HepG2 (cell line): ENCODE data around the gene SRR. TPM values are rescaled to one million over a fixed set of nuclear protein-coding genes. Genes with fewer than 3 reads are reported as not detected.

Source experiments
- ATAC-seq: fragments of 200-7000 bp; cut with Tn5 transposase; 3 replicates; pipeline ENCODE4 v1.9.1; 2020; ENCODE audit warnings: mild to moderate bottlenecking, moderate library complexity
- BruUV-seq: library from RNA; stranded (reverse); fragments of 400-500 nt; replicated peaks from 2 replicates; lab custom pipeline; 2021; lab: Mats Ljungman, UMichigan
- CTCF ChIA-PET: fragments of 300-600 bp; formaldehyde crosslinking; extraction: SDS; loops from one replicate; lab custom pipeline; 2021; ENCODE audit warnings: low total read pairs, inconsistent platforms, low intra/inter-chr PET ratio; lab: Yijun Ruan, JAX
- POLR2A ChIA-PET: fragments of 350-600 bp; sonication (Branson Sonifier 250); formaldehyde crosslinking; loops from one replicate; lab custom pipeline; 2020; ENCODE audit warnings: antibody characterized with exemption, inconsistent platforms; lab: Yijun Ruan, JAX
- DNase-seq: peaks from one replicate; pipeline ENCODE4 v3.0.0-alpha.2; 2015; ENCODE audit warnings: low spot score
- FAIRE-seq: peaks from 3 replicates; lab custom pipeline; 2011; peaks lifted over from hg19 to GRCh38; lab: Jason Lieb, UNC
- H2AFZ ChIP-seq: one replicate; pipeline ENCODE4 v1.6.1; 2011; ENCODE audit warnings: low read length, inconsistent platforms
- H3K27ac ChIP-seq: fragments of 300-600 bp; 3 replicates; pipeline ENCODE4 v1.8.0; 2011; ENCODE audit warnings: mixed run types, mild to moderate bottlenecking, mixed read lengths, low read length, inconsistent platforms; ENCODE audit not compliant: insufficient read depth; ENCODE audit errors: extremely low read length
- H3K27me3 ChIP-seq, 2 experiments: fragments of 200-600 bp in 1 of 2; 2 replicates in 1 of 2; 3 replicates in 1 of 2; pipeline versions ENCODE4 v1.6.0 to v1.8.0; 2011; ENCODE audit warnings: low read length in 2 of 2, mild to moderate bottlenecking in 2 of 2, moderate library complexity in 2 of 2, inconsistent platforms in 1 of 2; ENCODE audit not compliant: insufficient read depth in 2 of 2, control insufficient read depth in 1 of 2
- H3K36me3 ChIP-seq, 2 experiments: fragments of 200-600 bp in 1 of 2; replicated peaks in 1 of 2; 2 replicates in 1 of 2; 3 replicates in 1 of 2; pipeline versions ENCODE4 v1.5.1 to v1.8.0; 2011; ENCODE audit warnings: low read length in 2 of 2, inconsistent platforms in 1 of 2; ENCODE audit not compliant: insufficient read depth in 2 of 2, control insufficient read depth in 1 of 2
- H3K4me1 ChIP-seq: 2 replicates; pipeline ENCODE4 v1.5.1; 2012; ENCODE audit warnings: low read length, inconsistent platforms; ENCODE audit not compliant: insufficient read depth
- H3K4me2 ChIP-seq: 2 replicates; pipeline ENCODE4 v1.6.0; 2011; ENCODE audit warnings: low read depth, low read length, inconsistent platforms
- H3K4me3 ChIP-seq, 3 experiments: fragments of 200-600 bp in 1 of 3; sonication (generic), shearing (Covaris generic) in 1 of 3; replicated peaks in 1 of 3; 2 replicates each; pipeline ENCODE4 v1.5.1; 2011 to 2016; ENCODE audit warnings: low read length in 3 of 3, inconsistent platforms in 2 of 3, low read depth in 2 of 3, mild to moderate bottlenecking in 2 of 3, control low read depth in 1 of 3, mixed read lengths in 1 of 3; ENCODE audit not compliant: insufficient read depth in 1 of 3
- H3K79me2 ChIP-seq: one replicate; pipeline ENCODE4 v1.6.1; 2011; ENCODE audit warnings: low read length, inconsistent platforms; ENCODE audit not compliant: insufficient read depth
- H3K9ac ChIP-seq: 2 replicates; pipeline ENCODE4 v1.6.0; 2011; ENCODE audit warnings: mild to moderate bottlenecking, low read depth, low read length, inconsistent platforms; ENCODE audit not compliant: insufficient read depth
- H3K9me3 ChIP-seq: 2 replicates; pipeline ENCODE4 v1.5.1; 2012; ENCODE audit warnings: mild to moderate bottlenecking, low read length
- H4K20me1 ChIP-seq: 2 replicates; pipeline ENCODE4 v1.6.0; 2011; ENCODE audit warnings: inconsistent platforms, mild to moderate bottlenecking, low read length, moderate library complexity; ENCODE audit not compliant: insufficient read depth
- AGO1 ChIP-seq: fragments of 200-400 bp; formaldehyde crosslinking; IDR thresholded peaks from 2 replicates; pipeline ENCODE4 v1.6.1; 2017; ENCODE audit warnings: mild to moderate bottlenecking, low read depth, low read length, moderate library complexity; ENCODE audit not compliant: poor library complexity, severe bottlenecking
- FOXP1 ChIP-seq, 2 experiments: fragments of 450-650 bp in 1 of 2; IDR thresholded peaks; 2 replicates each; pipeline ENCODE4 v1.6.1; 2017 to 2018; ENCODE audit warnings: antibody characterized with exemption in 1 of 2
- HOXA3 ChIP-seq: sonication (generic); formaldehyde crosslinking; IDR thresholded peaks from 2 replicates; pipeline ENCODE4 v1.5.0; 2020; ENCODE audit warnings: missing genetic modification reagents
- JUNB ChIP-seq: sonication (generic); formaldehyde crosslinking; IDR thresholded peaks from 2 replicates; pipeline ENCODE4 v1.8.0; 2022; ENCODE audit warnings: missing genetic modification reagents, mild to moderate bottlenecking, borderline replicate concordance
- NFATC3 ChIP-seq: sonication (generic); formaldehyde crosslinking; IDR thresholded peaks from 2 replicates; pipeline ENCODE4 v1.5.1; 2020; ENCODE audit warnings: mild to moderate bottlenecking, missing genetic modification reagents
- NR2F1 ChIP-seq, 2 experiments: fragments of 450-650 bp in 1 of 2; formaldehyde crosslinking in 1 of 2; IDR thresholded peaks; 2 replicates each; pipeline versions ENCODE4 v1.5.0 to v1.6.1; 2016 to 2020; ENCODE audit warnings: mild to moderate bottlenecking in 1 of 2, missing compliant biosample characterization in 1 of 2, missing genetic modification reagents in 1 of 2, moderate library complexity in 1 of 2
- PHF21A ChIP-seq: sonication (generic); formaldehyde crosslinking; IDR thresholded peaks from 2 replicates; pipeline ENCODE4 v1.5.0; 2020; ENCODE audit warnings: mild to moderate bottlenecking, missing genetic modification reagents
- REXO4 ChIP-seq: sonication (generic); formaldehyde crosslinking; IDR thresholded peaks from 2 replicates; pipeline ENCODE4 v1.8.0; 2022; ENCODE audit warnings: missing genetic modification reagents, mild to moderate bottlenecking, borderline replicate concordance
- SP140L ChIP-seq: sonication (generic); formaldehyde crosslinking; IDR thresholded peaks from 2 replicates; pipeline ENCODE4 v1.4.0; 2020; ENCODE audit warnings: missing genetic modification reagents, borderline replicate concordance
- TCF12 ChIP-seq, 2 experiments: fragments of 450-650 bp in 1 of 2; sonication (generic) in 1 of 2; formaldehyde crosslinking in 1 of 2; IDR thresholded peaks; 2 replicates each; pipeline versions ENCODE4 v1.6.1 to v1.8.0; 2017 to 2022; ENCODE audit warnings: antibody characterized with exemption in 1 of 2, mild to moderate bottlenecking in 1 of 2, missing genetic modification reagents in 1 of 2, moderate library complexity in 1 of 2
- ZBTB20 ChIP-seq: sonication (generic); formaldehyde crosslinking; IDR thresholded peaks from 2 replicates; pipeline ENCODE4 v1.8.1; 2023; ENCODE audit warnings: missing genetic modification reagents, low read depth, mild to moderate bottlenecking, borderline replicate concordance
- ZNF441 ChIP-seq: sonication (generic); formaldehyde crosslinking; IDR thresholded peaks from 2 replicates; pipeline ENCODE4 v1.7.0; 2021; ENCODE audit warnings: missing genetic modification reagents, borderline replicate concordance
- WGBS: methylation state at CpG from one replicate; pipeline ENCODE4 v1.1.6; 2017; ENCODE audit warnings: low lambda C conversion rate; 5-methylcytosine and 5-hydroxymethylcytosine counted together
- in situ Hi-C: cut with HindIII; loops from 2 replicates; pipeline ENCODE4 v1.10.0; 2017; ENCODE audit warnings: low pct_unique_long_range_greater_than_20kb; ENCODE audit not compliant: extremely low pct_ligation_motif_present
- intact Hi-C: fragments of 100-400 bp; cut with micrococcal nuclease; formaldehyde crosslinking; loops from one replicate; pipeline ENCODE4 v1.10.0; 2022; ENCODE audit not compliant: unreplicated experiment
- polyA plus RNA-seq, 8 experiments: library from polyadenylated mRNA; depleted of rRNA in 3 of 8; stranded (reverse) in 7 of 8; unstranded in 1 of 8; fragments of >200 nt; fragmentation: Illumina TruSeq in 4 of 8; extraction: Trizol in 4 of 8; gene quantifications; 2 replicates each; pipeline versions ENCODE4 v1.2.1 to v1.2.3, GENCODE V29; 2011 to 2016; ENCODE audit warnings: low read depth in 4 of 8, missing spikeins in 1 of 8, mixed read lengths in 1 of 8; ENCODE audit not compliant: insufficient read depth in 1 of 8
- total RNA-seq, 5 experiments: library from RNA; depleted of rRNA; stranded (reverse); fragments of >200 nt; fragmentation: Illumina TruSeq; extraction: Trizol; gene quantifications; 2 replicates each; pipeline ENCODE4 v1.2.3, GENCODE V29; 2016; ENCODE audit warnings: low read depth in 1 of 5
- TF ChIP-seq, protein P1 (sequence below): sonication (generic); formaldehyde crosslinking; IDR thresholded peaks from 2 replicates; pipeline ENCODE4 v1.4.0; 2020; ENCODE audit warnings: missing genetic modification reagents
- TF ChIP-seq, protein P2 (sequence below): sonication (generic); formaldehyde crosslinking; IDR thresholded peaks from 2 replicates; pipeline ENCODE4 v1.4.0; 2020; ENCODE audit warnings: missing genetic modification reagents
- TF ChIP-seq, protein P3 (sequence below): sonication (generic); formaldehyde crosslinking; IDR thresholded peaks from 2 replicates; pipeline ENCODE4 v1.4.0; 2020; ENCODE audit warnings: low read depth, missing genetic modification reagents

The SRR gene
- total and polyA plus RNA-seq, 2 of the 13 experiments (the other 11 are each of a cell fraction or from before 2014, with no cell fraction given): 3.6 to 7.8 TPM

DNA sequence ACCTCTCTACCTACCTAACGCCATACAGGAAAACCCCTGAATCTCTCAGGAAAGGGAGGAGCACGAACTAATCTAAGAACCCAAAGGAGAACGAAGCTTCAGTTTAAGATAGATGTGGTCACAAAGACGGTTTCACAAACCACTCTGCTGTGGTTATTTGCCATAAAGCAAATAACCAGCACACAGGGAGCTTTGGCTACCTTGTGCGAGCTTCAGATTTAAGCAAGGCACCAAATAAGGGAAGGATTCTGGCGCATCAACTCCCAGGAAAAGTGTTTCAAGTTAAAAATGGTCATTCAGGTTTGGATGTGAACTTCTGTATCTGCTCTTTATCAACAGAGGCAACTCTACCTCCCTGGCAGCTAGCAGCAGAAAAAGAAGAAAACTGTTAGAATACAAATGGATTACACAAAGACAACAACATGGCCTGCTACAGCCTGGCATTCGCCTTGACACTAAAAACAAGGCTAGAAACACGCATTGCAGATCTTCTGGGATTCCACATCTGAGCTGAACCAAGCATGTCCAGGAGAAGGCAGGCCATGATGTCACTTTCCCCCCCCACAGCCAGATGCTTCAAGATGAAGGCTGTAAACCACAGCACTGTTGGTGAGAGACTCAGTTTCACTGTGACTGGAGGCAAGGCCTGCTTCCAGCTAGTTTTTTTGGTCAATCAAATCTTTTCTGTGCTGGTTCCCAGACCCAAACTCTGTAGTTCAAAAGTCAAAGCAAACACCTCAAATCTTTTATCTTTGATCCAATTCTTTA, 43.8 kb upstream of the SRR start:
- ChIA-PET CTCF (no interaction called here), POLR2A (no interaction called here)
- no TSS peak for BruUV-seq
- Histone ChIP-seq H3K36me3 (peaks cover 3 to 15% of the 10 kb centered on the region in 2 experiments; a peak in 2 of 5 replicates), H3K27ac (no peak overlapping the region), H3K27me3 (no peaks in the 10 kb centered on the region), H3K4me1 (no peaks in the 10 kb centered on the region), H3K79me2 (no peaks in the 10 kb centered on the region), H3K4me2 (no peak overlapping the region), H3K9me3 (no peaks in the 10 kb centered on the region), H4K20me1 (no peaks in the 10 kb centered on the region), H3K9ac (no peak overlapping the region), H2AFZ (no peak overlapping the region), H3K4me3 (no peak overlapping the region)
- FAIRE-seq (no peak), ATAC-seq (no peak), DNase-seq (no peak)
- TF ChIP-seq NFATC3 (CRISPR knock-in tag) (no peak), HOXA3 (CRISPR knock-in tag) (no peak), PHF21A (CRISPR knock-in tag) (no peak), AGO1 (no peak), TCF12 (IDR thresholded peaks at IDR 0.05) (no peak), TCF12 (CRISPR knock-in tag; IDR thresholded peaks at IDR 0.05) (no peak), NR2F1 (CRISPR knock-in tag; IDR thresholded peaks at IDR 0.05) (no peak), ZNF441 (no peak), REXO4 (CRISPR knock-in tag) (no peak), FOXP1 (IDR thresholded peaks at IDR 0.05) (no peak), FOXP1 (CRISPR knock-in tag; IDR thresholded peaks at IDR 0.05) (no peak), ZBTB20 (no peak), JUNB (CRISPR knock-in tag) (no peak), SP140L (CRISPR knock-in tag) (no peak)
- TF ChIP-seq, protein P1, sequence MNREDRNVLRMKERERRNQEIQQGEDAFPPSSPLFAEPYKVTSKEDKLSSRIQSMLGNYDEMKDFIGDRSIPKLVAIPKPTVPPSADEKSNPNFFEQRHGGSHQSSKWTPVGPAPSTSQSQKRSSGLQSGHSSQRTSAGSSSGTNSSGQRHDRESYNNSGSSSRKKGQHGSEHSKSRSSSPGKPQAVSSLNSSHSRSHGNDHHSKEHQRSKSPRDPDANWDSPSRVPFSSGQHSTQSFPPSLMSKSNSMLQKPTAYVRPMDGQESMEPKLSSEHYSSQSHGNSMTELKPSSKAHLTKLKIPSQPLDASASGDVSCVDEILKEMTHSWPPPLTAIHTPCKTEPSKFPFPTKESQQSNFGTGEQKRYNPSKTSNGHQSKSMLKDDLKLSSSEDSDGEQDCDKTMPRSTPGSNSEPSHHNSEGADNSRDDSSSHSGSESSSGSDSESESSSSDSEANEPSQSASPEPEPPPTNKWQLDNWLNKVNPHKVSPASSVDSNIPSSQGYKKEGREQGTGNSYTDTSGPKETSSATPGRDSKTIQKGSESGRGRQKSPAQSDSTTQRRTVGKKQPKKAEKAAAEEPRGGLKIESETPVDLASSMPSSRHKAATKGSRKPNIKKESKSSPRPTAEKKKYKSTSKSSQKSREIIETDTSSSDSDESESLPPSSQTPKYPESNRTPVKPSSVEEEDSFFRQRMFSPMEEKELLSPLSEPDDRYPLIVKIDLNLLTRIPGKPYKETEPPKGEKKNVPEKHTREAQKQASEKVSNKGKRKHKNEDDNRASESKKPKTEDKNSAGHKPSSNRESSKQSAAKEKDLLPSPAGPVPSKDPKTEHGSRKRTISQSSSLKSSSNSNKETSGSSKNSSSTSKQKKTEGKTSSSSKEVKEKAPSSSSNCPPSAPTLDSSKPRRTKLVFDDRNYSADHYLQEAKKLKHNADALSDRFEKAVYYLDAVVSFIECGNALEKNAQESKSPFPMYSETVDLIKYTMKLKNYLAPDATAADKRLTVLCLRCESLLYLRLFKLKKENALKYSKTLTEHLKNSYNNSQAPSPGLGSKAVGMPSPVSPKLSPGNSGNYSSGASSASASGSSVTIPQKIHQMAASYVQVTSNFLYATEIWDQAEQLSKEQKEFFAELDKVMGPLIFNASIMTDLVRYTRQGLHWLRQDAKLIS (CRISPR knock-in tag): no peak
- TF ChIP-seq, protein P2, sequence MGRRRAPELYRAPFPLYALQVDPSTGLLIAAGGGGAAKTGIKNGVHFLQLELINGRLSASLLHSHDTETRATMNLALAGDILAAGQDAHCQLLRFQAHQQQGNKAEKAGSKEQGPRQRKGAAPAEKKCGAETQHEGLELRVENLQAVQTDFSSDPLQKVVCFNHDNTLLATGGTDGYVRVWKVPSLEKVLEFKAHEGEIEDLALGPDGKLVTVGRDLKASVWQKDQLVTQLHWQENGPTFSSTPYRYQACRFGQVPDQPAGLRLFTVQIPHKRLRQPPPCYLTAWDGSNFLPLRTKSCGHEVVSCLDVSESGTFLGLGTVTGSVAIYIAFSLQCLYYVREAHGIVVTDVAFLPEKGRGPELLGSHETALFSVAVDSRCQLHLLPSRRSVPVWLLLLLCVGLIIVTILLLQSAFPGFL (CRISPR knock-in tag): no peak
- TF ChIP-seq, protein P3, sequence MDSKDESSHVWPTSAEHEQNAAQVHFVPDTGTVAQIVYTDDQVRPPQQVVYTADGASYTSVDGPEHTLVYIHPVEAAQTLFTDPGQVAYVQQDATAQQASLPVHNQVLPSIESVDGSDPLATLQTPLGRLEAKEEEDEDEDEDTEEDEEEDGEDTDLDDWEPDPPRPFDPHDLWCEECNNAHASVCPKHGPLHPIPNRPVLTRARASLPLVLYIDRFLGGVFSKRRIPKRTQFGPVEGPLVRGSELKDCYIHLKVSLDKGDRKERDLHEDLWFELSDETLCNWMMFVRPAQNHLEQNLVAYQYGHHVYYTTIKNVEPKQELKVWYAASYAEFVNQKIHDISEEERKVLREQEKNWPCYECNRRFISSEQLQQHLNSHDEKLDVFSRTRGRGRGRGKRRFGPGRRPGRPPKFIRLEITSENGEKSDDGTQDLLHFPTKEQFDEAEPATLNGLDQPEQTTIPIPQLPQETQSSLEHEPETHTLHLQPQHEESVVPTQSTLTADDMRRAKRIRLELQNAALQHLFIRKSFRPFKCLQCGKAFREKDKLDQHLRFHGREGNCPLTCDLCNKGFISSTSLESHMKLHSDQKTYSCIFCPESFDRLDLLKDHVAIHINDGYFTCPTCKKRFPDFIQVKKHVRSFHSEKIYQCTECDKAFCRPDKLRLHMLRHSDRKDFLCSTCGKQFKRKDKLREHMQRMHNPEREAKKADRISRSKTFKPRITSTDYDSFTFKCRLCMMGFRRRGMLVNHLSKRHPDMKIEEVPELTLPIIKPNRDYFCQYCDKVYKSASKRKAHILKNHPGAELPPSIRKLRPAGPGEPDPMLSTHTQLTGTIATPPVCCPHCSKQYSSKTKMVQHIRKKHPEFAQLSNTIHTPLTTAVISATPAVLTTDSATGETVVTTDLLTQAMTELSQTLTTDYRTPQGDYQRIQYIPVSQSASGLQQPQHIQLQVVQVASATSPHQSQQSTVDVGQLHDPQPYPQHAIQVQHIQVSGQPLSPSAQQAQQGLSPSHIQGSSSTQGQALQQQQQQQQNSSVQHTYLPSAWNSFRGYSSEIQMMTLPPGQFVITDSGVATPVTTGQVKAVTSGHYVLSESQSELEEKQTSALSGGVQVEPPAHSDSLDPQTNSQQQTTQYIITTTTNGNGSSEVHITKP (CRISPR knock-in tag): no peak
- WGBS: 97% methylated on average over 8 of the region's 8 CpGs
- in situ Hi-C loops (no loop called here), intact Hi-C loops (no loop called here)
